Measurements from ENCODE around the gene GPC2.

DNA sequence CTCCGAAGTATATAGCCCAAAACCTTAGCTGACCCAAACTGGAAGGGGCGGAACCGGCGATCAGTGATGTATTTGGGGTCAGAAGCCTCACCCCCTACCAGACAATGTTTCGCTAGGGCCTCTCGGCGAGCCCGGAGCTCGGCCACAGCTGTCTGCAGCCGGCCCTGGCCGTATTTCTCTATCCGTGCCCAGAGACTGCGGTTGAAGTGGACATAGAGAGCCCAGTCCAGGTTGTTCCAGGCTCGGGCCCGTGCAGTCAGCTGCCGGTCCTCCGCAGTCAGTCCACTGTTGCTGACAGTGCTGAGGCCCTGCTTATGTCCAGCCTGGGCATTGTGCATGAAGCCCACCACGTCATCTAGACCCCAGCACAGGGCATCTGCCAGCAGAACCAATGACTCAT is 17.1 kb downstream of the GPC2 start:
- TF ChIP-seq EZH2 (optimal IDR thresholded peaks at IDR 0.05; ENCODE audit: low read depth, low read length) (no peak), CTCF (IDR thresholded peaks at IDR 0.05; ENCODE audit: low read length) (no peak), EZH2phosphoT487 (IDR thresholded peaks at IDR 0.05; ENCODE audit: low read length) (no peak)
